Measurements from ENCODE around the gene RAP1GAP. TPM values are rescaled to one million over a fixed set of nuclear protein-coding genes. Genes with fewer than 3 reads are reported as not detected.

RAP1GAP gene
- polyA plus RNA-seq, 3 donors: 0.04 TPM; not detected in 2

DNA sequence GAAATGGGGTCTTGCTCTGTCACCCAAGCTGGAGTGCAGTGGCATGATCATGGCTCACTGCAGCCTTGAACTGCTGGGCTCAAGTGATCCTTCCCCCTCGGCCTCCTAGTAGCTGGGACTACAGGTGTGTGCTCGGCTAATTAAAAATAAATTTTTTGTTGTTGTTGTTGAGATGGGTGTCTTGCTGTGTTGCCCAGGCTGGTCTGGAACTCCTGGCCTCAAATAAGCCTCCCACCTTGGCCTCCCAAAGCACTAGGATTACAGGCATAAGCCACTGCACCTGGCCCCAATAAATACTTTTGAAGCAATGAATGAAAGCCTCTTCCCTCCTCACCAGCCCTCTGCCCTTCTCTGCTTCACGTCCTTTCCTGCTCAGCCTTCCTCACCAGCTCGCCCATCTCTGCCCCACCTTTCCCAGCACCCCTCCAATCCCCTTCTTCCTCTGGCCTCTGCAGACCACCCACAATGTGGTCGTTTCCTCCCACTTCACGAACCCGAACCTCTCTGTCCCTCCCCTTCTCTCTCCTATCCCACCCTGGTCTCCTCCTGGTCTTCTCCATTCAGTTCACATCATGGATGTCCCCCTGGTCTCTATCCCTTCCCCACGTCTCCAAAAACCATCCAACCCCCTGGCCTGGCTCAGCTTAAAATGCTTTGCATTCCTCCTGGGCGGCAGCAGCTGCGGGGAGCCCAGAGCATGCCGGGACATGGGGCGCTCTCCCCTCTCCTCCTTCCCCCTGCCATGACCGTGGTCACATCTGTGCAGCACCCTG lies 38.4 kb downstream of the RAP1GAP start:
- Histone ChIP-seq H3K27ac (ENCODE audit: low read depth in 1 of 2, low read length in 2 of 2) (no peak overlapping the region), H3K4me2 (replicated peaks; ENCODE audit: extremely low read depth, low read length, poor library complexity, severe bottlenecking) (no peak overlapping the region), H3K4me1 (ENCODE audit: control insufficient read depth in 1 of 2, insufficient read depth in 2 of 2, low read length in 2 of 2) (no peaks in the 10 kb centered on the region), H3K27me3 (ENCODE audit: control insufficient read depth in 2 of 2, insufficient read depth in 2 of 2, low read length in 2 of 2) (no peaks in the 10 kb centered on the region), H3K79me2 (ENCODE audit: insufficient read depth, low read length) (no peaks in the 10 kb centered on the region), H3K9ac (ENCODE audit: insufficient read depth, low read length, poor library complexity, severe bottlenecking) (no peak overlapping the region), H3K36me3 (replicated peaks in 1 of 2; ENCODE audit: control insufficient read depth in 1 of 2, insufficient read depth in 2 of 2, low read length in 2 of 2) (no peaks in the 10 kb centered on the region), H3K4me3 (replicated peaks in 1 of 3; ENCODE audit: low read depth in 2 of 3, low read length in 3 of 3) (no peak overlapping the region), H3K9me3 (replicated peaks in 1 of 2; ENCODE audit: control insufficient read depth in 1 of 2, insufficient read depth in 1 of 2, low read length in 2 of 2) (no peaks in the 10 kb centered on the region), H4K20me1 (ENCODE audit: insufficient read depth, low read length) (no peaks in the 10 kb centered on the region), H2AFZ (ENCODE audit: insufficient read depth, low read depth, low read length, poor library complexity, severe bottlenecking) (no peak overlapping the region)
- DNase-seq: no peak
- TF ChIP-seq, protein P1, sequence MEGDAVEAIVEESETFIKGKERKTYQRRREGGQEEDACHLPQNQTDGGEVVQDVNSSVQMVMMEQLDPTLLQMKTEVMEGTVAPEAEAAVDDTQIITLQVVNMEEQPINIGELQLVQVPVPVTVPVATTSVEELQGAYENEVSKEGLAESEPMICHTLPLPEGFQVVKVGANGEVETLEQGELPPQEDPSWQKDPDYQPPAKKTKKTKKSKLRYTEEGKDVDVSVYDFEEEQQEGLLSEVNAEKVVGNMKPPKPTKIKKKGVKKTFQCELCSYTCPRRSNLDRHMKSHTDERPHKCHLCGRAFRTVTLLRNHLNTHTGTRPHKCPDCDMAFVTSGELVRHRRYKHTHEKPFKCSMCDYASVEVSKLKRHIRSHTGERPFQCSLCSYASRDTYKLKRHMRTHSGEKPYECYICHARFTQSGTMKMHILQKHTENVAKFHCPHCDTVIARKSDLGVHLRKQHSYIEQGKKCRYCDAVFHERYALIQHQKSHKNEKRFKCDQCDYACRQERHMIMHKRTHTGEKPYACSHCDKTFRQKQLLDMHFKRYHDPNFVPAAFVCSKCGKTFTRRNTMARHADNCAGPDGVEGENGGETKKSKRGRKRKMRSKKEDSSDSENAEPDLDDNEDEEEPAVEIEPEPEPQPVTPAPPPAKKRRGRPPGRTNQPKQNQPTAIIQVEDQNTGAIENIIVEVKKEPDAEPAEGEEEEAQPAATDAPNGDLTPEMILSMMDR (IDR thresholded peaks at IDR 0.05): no peak
- peaks cover 6% of the 10 kb centered on the region for H3K4me1 Mint-ChIP-seq
- intact Hi-C loops (cut with micrococcal nuclease): no loop called here
- H3K4me3 Mint-ChIP-seq: no peak overlapping the region
- WGBS (ENCODE audit: insufficient coverage): 77% methylated on average over 10 of the region's 13 CpGs
- peaks cover 11 to 22% (median 11%) of the 10 kb centered on the region in 3 donors for H3K27me3 Mint-ChIP-seq (ENCODE audit: low read depth in 3 of 3)
- H3K36me3 Mint-ChIP-seq: no peaks in the 10 kb centered on the region
- peak overlapping the region in 1 of 7 donors; percentile 50 for H3K27ac Mint-ChIP-seq
- H3K9me3 Mint-ChIP-seq: no peaks in the 10 kb centered on the region

DNA sequence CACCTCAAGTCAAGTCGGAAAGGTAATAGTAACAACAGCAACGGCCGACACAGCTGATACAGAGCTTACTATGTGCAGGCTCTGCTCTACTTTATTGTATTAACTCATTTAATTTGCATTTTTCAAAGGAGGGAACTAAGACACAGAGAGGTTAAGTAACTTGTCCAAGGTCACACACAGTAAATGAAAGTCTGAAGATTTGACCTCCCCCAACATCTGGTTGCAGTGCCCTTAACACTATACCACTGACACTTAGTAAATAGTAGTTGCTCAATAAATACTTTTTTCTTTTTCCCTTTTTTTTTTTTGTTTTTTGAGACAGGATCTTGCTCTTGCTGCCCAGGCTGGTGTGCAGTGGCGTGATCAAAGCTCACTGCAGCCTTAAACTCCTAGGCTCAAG lies 39.2 kb downstream of the RAP1GAP start:
- Histone ChIP-seq H4K20me1 (ENCODE audit: insufficient read depth, low read length) (no peaks in the 10 kb centered on the region), H3K79me2 (ENCODE audit: insufficient read depth, low read length) (no peaks in the 10 kb centered on the region), H3K9ac (ENCODE audit: insufficient read depth, low read length, poor library complexity, severe bottlenecking) (no peak overlapping the region), H2AFZ (ENCODE audit: insufficient read depth, low read depth, low read length, poor library complexity, severe bottlenecking) (no peak overlapping the region), H3K9me3 (replicated peaks in 1 of 2; ENCODE audit: control insufficient read depth in 1 of 2, insufficient read depth in 1 of 2, low read length in 2 of 2) (no peaks in the 10 kb centered on the region), H3K4me3 (replicated peaks in 1 of 3; ENCODE audit: low read depth in 2 of 3, low read length in 3 of 3) (no peak overlapping the region), H3K27me3 (ENCODE audit: control insufficient read depth in 2 of 2, insufficient read depth in 2 of 2, low read length in 2 of 2) (no peaks in the 10 kb centered on the region), H3K36me3 (replicated peaks in 1 of 2; ENCODE audit: control insufficient read depth in 1 of 2, insufficient read depth in 2 of 2, low read length in 2 of 2) (no peaks in the 10 kb centered on the region), H3K27ac (ENCODE audit: low read depth in 1 of 2, low read length in 2 of 2) (no peak overlapping the region), H3K4me2 (replicated peaks; ENCODE audit: extremely low read depth, low read length, poor library complexity, severe bottlenecking) (no peak overlapping the region), H3K4me1 (ENCODE audit: control insufficient read depth in 1 of 2, insufficient read depth in 2 of 2, low read length in 2 of 2) (no peaks in the 10 kb centered on the region)
- H3K36me3 Mint-ChIP-seq: no peaks in the 10 kb centered on the region
- no peak for DNase-seq
- peaks cover 6% of the 10 kb centered on the region for H3K4me1 Mint-ChIP-seq
- H3K27ac Mint-ChIP-seq: peak overlapping the region in 1 of 7 donors; percentile 32
- TF ChIP-seq, protein P1 (IDR thresholded peaks at IDR 0.05): no peak
- intact Hi-C loops (cut with micrococcal nuclease): no loop called here
- WGBS (ENCODE audit: insufficient coverage): 88% methylated on average over 1 of the region's 4 CpGs
- peaks cover 10 to 22% (median 11%) of the 10 kb centered on the region in 3 donors for H3K27me3 Mint-ChIP-seq (ENCODE audit: low read depth in 3 of 3)
- no peaks in the 10 kb centered on the region for H3K9me3 Mint-ChIP-seq
- H3K4me3 Mint-ChIP-seq: no peak overlapping the region
